ENCODE results near the gene ZNF668.

DNA sequence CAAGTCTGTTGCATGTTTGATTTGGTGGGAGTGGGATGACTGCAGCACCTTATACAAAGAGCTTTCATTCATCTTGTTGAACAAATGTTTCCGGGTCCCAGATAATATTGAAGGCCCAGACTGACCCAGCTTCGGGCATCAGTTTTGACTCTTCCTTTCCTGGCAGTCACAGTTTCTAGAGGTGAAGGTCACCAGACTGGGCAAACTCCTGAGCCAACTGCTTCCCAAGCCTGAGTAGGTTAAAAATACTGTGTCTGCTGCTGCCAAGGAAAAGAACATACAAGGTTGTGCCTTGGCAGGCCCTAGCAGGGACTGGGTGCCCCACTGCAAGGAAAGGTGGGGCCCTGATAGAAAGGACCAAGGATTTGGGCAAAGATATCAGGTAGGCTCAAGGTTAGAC, 38.7 kb upstream of the ZNF668 start:
- no peak for TF ChIP-seq POLR2A (IDR thresholded peaks at IDR 0.05)
- TF ChIP-seq, protein P1, sequence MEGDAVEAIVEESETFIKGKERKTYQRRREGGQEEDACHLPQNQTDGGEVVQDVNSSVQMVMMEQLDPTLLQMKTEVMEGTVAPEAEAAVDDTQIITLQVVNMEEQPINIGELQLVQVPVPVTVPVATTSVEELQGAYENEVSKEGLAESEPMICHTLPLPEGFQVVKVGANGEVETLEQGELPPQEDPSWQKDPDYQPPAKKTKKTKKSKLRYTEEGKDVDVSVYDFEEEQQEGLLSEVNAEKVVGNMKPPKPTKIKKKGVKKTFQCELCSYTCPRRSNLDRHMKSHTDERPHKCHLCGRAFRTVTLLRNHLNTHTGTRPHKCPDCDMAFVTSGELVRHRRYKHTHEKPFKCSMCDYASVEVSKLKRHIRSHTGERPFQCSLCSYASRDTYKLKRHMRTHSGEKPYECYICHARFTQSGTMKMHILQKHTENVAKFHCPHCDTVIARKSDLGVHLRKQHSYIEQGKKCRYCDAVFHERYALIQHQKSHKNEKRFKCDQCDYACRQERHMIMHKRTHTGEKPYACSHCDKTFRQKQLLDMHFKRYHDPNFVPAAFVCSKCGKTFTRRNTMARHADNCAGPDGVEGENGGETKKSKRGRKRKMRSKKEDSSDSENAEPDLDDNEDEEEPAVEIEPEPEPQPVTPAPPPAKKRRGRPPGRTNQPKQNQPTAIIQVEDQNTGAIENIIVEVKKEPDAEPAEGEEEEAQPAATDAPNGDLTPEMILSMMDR (IDR thresholded peaks at IDR 0.05), result no peak
